ENCODE data around the gene TMX2. TPM values are rescaled to one million over a fixed set of nuclear protein-coding genes. Genes with fewer than 3 reads are reported as not detected.

The TMX2 gene
- total RNA-seq, 2 experiments from 2014 or later = 54.9 to 66.9 TPM

GRCh38 chr11:57709802-57710367, 2.5 kb upstream of the TMX2 start:
- no peak for DNase-seq (ENCODE audit: low spot score)
- peaks cover 28% of the 10 kb centered on the region for H3K4me1 ChIP-seq (ENCODE audit: insufficient read depth, low read length, poor library complexity, severe bottlenecking)
- peaks cover 3% of the 10 kb centered on the region for H4K20me1 ChIP-seq (ENCODE audit: insufficient read depth, low read length)
- H3K4me3 ChIP-seq (ENCODE audit: low read depth, low read length, poor library complexity, severe bottlenecking) = no peak overlapping the region
- H3K36me3 ChIP-seq (ENCODE audit: insufficient read depth, low read length) = peaks cover 38% of the 10 kb centered on the region
- ChIA-PET CTCF (ENCODE audit: unreplicated experiment) (interaction anchor here (0.6 kb wide), 1 partner anchor 69 kb away, joined by 3 read pairs; no protein-coding TSS in a partner anchor), POLR2A (interaction anchor here (0.8 kb wide), 1 partner anchor 48 kb away, joined by 4 read pairs; no protein-coding TSS in a partner anchor)
- no peak overlapping the region for H3K4me2 ChIP-seq (ENCODE audit: low read length)
- H2AFZ ChIP-seq (ENCODE audit: low read length) = no peak overlapping the region
- TF ChIP-seq CTCF (conservative IDR thresholded peaks at IDR 0.05; ENCODE audit: low read length) = no peak
- no peak for TF ChIP-seq EZH2phosphoT487 (IDR thresholded peaks at IDR 0.05; ENCODE audit: borderline replicate concordance, low read depth, low read length)
- no peaks in the 10 kb centered on the region for H3K9me2 ChIP-seq (ENCODE audit: insufficient read depth, low read length)
- H3K79me2 ChIP-seq (ENCODE audit: insufficient read depth, low read depth, low read length) = peaks cover 39% of the 10 kb centered on the region
- no TSS peak for BruUV-seq (replicated peaks)
- H3K9me3 ChIP-seq (ENCODE audit: low read length) = no peaks in the 10 kb centered on the region
- intact Hi-C loops (cut with micrococcal nuclease; ENCODE audit: unreplicated experiment) = no loop called here
- no peak overlapping the region for H3K27ac ChIP-seq (ENCODE audit: low read depth, low read length, poor library complexity, severe bottlenecking)

GRCh38 chr11:57711414-57712255, 758 bp upstream of the TMX2 start, which contains the start of gene MED19:
Gene MED19 (minus strand): TSS chr11:57712215. CDS start chr11:57712179, 36 bp downstream.
- CTCF ChIA-PET (ENCODE audit: unreplicated experiment) = no interaction called here
- Histone ChIP-seq H3K36me3 (ENCODE audit: insufficient read depth, low read length) (peaks cover 37% of the 10 kb centered on the region), H3K79me2 (ENCODE audit: insufficient read depth, low read depth, low read length) (peaks cover 46% of the 10 kb centered on the region), H3K4me3 (ENCODE audit: low read depth, low read length, poor library complexity, severe bottlenecking) (peak within 1 kb of the TSS; percentile 89), H3K27ac (ENCODE audit: low read depth, low read length, poor library complexity, severe bottlenecking) (peak within 1 kb of the TSS; percentile 82), H3K9me2 (ENCODE audit: insufficient read depth, low read length) (no peaks in the 10 kb centered on the region), H3K4me1 (ENCODE audit: insufficient read depth, low read length, poor library complexity, severe bottlenecking) (peaks cover 28% of the 10 kb centered on the region), H3K9me3 (ENCODE audit: low read length) (no peaks in the 10 kb centered on the region), H3K4me2 (ENCODE audit: low read length) (peak within 1 kb of the TSS; percentile 93), H4K20me1 (ENCODE audit: insufficient read depth, low read length) (peaks cover 3% of the 10 kb centered on the region), H2AFZ (ENCODE audit: low read length) (peak within 1 kb of the TSS; percentile 80)
- DNase-seq (ENCODE audit: low spot score) = peak; percentile 85
- POLR2A ChIA-PET = interaction anchor here (0.6 kb wide), 1 partner anchor 30 kb away, joined by 4 read pairs; the partner anchor contains the start of gene SELENOH
- no peak for TF ChIP-seq CTCF (conservative IDR thresholded peaks at IDR 0.05; ENCODE audit: low read length)
- TF ChIP-seq EZH2phosphoT487 (IDR thresholded peaks at IDR 0.05; ENCODE audit: borderline replicate concordance, low read depth, low read length) = no peak
- TSS peak; percentile 84 for BruUV-seq (replicated peaks)
- intact Hi-C loops (cut with micrococcal nuclease; ENCODE audit: unreplicated experiment) = loop anchor here (1.0 kb wide), 3 partner anchors 30 to 181 kb away; partner anchors contain the start of genes SELENOH and TIMM10
